AG09309 (cell line): ENCODE data around the gene PITPNM1.

Experiments used
- DNase-seq: peaks from one replicate; pipeline ENCODE4 v3.0.0-alpha.2; 2010; ENCODE audit warnings: low read depth
- H3K4me3 ChIP-seq: 2 replicates; pipeline ENCODE4 v1.5.1; 2011; ENCODE audit warnings: mild to moderate bottlenecking, low read depth, low read length, moderate library complexity; ENCODE audit not compliant: control insufficient read depth
- CTCF ChIP-seq: IDR thresholded peaks from 2 replicates; pipeline ENCODE4 v1.5.1; 2011; ENCODE audit warnings: mild to moderate bottlenecking, low read depth, low read length, inconsistent platforms; ENCODE audit not compliant: insufficient read depth, control insufficient read depth; ENCODE audit errors: missing control alignments

Gene PITPNM1

DNA sequence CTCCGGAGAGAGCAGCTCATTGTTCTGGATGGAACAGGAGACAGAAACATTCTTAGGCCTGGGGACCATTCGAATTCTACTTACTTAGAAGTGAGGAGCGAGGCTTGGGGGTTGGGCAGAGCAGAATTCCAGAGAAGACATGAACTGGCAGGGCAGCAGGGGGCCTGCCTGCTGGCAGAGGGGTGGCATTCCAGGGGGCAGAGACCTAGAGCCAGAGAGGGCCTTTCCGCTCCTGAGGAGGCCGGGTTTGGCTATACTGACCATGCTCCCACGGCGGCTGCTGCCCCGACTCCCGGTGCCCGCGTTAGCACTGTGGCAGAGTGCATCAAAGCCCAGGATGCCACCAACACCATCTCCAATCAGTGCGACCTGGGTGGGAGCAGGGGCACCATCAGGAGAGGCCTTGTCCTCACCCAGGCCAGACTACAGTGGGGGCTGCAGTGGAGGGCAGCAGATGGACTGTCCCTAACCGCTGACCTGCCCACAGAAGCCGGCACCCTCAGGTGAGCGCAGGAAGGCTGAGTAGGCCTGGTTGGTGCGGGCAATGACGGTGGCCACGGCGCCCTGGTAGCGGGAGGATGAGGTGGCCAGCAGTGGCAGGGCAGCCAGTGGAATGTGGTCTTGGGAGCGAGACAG lies 7.4 kb downstream of the PITPNM1 start:
- no peak for DNase-seq
- no peak overlapping the region for H3K4me3 ChIP-seq
- no peak for TF ChIP-seq CTCF

GRCh38 chr11:67496113-67496512 lies 9.1 kb downstream of the PITPNM1 start:
- no peak for TF ChIP-seq CTCF
- H3K4me3 ChIP-seq = no peak overlapping the region
- no peak for DNase-seq

DNA sequence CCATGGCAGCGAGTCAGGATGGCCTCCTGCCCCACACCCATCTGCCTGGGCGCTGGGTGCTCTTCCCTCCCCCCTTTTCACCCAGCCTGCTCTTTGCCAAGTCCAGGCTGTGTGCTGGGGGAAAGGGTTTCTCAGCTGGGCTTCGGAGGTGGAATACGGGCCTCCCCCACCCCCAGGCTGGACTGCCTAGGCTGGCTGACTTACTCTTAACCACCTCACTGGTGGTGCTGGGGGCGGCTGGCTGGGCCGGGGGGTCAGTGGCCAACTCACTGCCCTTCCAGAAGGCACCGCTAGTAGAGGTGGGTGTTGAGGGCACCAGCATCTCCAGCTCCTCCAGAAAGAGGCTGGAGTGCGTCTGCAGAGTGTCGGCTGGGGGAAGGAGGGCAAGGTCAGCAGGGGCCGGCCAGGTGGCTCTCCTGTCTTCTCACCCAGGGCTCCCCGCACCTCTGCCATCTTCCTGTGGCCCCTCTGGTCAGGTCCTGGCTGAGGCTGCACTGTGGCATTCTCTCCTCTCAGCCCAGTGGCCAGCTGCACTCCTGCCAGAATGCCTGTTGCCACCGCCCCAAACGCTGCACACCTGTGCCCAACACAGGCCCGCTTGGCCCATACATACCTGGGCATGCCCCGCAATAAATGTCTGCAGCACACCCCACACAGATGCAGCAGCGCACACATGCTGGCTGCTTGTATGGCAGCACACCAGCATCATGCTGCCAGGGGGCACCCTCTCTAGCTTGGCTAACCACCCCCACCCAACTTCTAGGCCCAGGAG lies 9.7 kb downstream of the PITPNM1 start:
- no peak for DNase-seq
- no peak for TF ChIP-seq CTCF
- H3K4me3 ChIP-seq = no peak overlapping the region

DNA sequence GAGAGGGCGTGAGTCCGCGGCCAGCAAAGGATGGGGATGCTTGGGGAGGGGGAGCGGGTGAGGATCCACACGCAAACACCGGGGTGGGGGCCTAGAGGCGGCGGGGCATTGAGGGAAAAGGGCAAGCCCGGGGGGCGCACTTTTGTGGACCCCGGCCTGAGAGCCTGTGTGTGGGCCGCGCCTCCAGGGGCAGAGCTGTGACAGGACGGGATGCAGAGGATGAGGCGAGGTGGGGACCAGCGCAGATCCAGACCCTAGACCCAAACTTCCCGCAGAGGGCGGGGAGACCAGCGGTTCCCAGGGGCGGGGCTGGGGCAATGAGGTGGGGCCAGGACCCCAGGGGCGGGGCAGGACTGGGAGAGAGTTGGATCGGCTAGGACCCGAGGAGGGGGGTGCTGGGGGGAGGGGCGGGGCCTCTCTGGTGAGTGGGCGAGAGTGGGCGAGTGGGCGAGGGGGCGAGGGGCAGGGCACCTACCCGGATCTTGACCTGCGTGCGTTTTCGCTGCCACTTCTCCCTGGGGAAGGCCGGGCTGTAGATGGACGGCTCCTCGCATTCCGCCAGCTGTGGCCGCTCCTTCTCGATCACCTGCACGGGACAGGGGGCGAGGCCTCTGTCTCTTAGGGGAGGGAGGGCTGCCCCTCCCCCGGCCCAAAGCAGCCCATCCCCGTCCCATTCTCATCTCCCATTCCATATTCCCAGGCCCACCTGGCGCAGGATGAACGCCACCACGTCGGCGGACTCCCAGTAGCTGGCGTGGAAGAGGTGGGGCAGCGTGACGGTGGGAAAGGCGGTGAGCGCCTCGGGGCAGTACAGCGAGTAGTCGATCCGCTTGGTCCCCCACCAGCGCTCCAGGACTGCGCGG lies 10.6 kb downstream of the PITPNM1 start:
- TF ChIP-seq CTCF = no peak
- DNase-seq = no peak
- no peak overlapping the region for H3K4me3 ChIP-seq

- TF ChIP-seq CTCF = no peak
- no peak overlapping the region for H3K4me3 ChIP-seq
- no peak for DNase-seq
Measured at GRCh38 chr11:67493548-67494370, 11.4 kb downstream of the PITPNM1 start.
